Measurements from ENCODE around the gene TAS2R20.

GRCh38 chr12:11040162-11040561 lies 42.1 kb upstream of the TAS2R20 start:
- TF ChIP-seq, protein P1, sequence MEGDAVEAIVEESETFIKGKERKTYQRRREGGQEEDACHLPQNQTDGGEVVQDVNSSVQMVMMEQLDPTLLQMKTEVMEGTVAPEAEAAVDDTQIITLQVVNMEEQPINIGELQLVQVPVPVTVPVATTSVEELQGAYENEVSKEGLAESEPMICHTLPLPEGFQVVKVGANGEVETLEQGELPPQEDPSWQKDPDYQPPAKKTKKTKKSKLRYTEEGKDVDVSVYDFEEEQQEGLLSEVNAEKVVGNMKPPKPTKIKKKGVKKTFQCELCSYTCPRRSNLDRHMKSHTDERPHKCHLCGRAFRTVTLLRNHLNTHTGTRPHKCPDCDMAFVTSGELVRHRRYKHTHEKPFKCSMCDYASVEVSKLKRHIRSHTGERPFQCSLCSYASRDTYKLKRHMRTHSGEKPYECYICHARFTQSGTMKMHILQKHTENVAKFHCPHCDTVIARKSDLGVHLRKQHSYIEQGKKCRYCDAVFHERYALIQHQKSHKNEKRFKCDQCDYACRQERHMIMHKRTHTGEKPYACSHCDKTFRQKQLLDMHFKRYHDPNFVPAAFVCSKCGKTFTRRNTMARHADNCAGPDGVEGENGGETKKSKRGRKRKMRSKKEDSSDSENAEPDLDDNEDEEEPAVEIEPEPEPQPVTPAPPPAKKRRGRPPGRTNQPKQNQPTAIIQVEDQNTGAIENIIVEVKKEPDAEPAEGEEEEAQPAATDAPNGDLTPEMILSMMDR (IDR thresholded peaks at IDR 0.05): no peak
- TF ChIP-seq POLR2A (IDR thresholded peaks at IDR 0.05): no peak

Data from heart left ventricle (tissue), 13 donors.